Dermis microvascular lymphatic vessel endothelial cell (primary cell): ENCODE results near the gene TLX2. TPM values are rescaled to one million over a fixed set of nuclear protein-coding genes. Genes with fewer than 3 reads are reported as not detected.
A peak's percentile ranks its signal among the peaks of the same experiment; 100 is the strongest.

Experiments used
- DNase-seq, 2 donors: peaks; one replicate each; pipeline versions ENCODE4 v3.0.0 to v3.0.0-alpha.2; 2010; ENCODE audit warnings: low read depth in 2 of 2
- total RNA-seq: library from RNA; depleted of rRNA; stranded (reverse); fragments of >200 nt; gene quantifications from 2 replicates; pipeline ENCODE4 v1.2.1, GENCODE V29; 2014

TLX2 gene
- total RNA-seq, 1 donor from 2014 or later, result not detected

GRCh38 chr2:74511104-74511989, 2.9 kb upstream of the TLX2 start:
- no peak for DNase-seq

DNA sequence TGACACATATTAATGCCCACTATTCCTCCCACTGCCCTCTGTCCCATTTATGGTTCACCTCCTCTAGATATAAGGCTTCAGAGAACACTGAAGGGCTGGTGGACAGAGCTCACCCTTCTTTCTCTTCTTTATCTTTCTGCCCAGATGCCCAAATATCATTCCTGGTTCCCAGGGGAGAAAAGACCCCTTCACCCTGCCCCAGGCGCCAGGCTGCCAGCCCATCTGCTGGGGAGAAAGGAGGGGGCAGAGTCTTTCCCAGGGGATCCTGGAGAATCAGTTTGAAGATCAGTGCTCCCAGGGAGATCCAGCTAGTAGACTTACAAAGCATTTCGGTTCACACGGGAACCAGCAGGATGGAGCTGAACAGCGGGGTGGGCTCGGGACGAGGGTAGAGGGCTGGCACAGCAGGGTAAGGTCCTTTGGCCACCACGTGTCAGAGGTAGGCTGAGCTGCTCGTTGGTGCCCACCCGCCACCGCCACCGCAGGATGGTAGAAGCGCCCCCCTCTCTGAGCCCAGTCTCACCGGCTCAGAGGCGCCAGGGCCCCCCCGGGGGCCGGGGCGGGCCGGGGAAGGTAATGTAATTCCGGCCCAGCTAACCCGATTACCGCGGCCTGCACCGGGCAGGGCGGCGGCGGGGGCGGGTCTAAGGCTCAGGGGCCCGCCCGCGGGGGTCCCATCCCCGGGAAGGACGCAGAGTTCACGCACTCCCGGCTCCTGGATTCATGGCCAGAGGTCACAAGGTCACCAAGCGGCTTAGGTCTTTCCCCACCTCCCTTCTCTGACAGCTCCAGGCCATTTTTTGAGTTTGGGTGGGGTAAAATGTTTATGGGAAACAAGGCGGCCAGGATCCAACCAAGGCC, 1.3 kb upstream of the TLX2 start:
- DNase-seq, result no peak

DNA sequence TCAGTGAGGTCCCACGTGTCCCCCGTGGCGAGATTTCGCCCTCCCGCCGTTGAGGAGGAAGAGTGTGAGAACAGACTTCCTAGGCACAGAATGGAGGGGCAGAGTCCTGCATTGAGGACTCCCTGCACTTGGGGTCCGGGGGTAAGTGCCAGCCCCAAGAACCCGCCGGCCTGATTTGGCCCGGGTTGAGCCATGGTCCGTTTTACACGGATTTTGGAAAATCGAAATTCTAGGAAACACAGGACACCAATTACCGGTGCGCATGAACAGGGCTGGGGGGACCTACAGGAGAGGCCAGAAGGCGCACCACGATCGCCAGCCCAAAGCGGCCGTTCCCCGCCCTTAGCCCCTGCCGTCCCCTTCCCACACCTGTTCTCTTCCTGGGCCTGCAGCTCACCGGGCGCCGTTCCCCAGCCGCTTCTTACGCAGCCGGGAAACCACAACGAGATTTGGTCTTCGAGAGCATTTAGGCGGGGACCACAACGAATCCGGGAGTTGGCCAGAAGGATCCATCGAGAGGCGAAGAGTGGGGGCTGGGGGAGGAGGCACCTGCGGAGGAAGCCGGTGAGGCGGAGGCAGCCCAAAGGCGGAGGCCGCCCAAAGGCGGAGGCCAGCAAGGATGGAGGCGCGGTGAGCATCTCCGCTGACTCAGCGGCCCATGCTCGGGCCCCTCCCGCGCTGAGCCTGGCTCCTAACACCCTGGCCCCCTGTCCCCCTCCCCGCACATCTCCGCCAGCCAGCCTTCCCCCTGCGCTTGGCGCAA, 464 bp upstream of the TLX2 start:
- DNase-seq, result no peak

- no peak for DNase-seq
Measured at GRCh38 chr2:74515271-74515980, 1.2 kb downstream of the TLX2 start.

DNA sequence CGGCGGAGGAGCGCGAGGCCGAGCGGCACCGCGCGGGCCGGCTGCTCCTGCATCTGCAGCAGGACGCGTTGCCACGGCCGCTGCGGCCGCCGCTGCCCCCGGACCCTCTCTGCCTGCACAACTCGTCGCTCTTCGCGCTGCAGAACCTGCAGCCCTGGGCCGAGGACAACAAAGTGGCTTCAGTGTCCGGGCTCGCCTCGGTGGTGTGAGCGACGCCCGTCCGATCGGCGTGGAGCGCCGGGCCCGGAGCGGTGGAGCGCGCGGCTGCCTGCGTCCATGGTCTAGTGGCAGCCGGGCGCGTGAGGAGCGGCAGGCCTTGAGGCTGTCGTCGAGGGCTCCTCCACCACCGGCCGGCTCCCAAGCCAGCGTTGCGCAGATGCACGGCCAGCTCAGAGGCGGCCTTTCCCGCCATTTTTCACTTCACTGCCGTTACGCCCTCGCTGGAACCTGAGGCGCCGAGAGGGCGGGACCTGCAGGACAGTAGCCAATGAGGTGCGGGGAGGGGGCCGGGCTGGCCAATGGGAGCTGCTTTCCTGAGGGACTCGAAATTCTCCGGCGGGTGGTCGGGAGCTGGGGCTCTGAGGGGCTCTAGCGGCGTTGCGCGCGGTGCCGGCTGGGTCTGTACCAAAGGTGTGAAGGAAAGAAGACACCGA, 1.9 kb downstream of the TLX2 start:
- peak in 1 of 2 donors; percentile 70 for DNase-seq

- no peak for DNase-seq
Measured at GRCh38 chr2:74516650-74517049, 2.4 kb downstream of the TLX2 start.

- no peak for DNase-seq
Measured at GRCh38 chr2:74522516-74522915, 8.3 kb downstream of the TLX2 start.

DNA sequence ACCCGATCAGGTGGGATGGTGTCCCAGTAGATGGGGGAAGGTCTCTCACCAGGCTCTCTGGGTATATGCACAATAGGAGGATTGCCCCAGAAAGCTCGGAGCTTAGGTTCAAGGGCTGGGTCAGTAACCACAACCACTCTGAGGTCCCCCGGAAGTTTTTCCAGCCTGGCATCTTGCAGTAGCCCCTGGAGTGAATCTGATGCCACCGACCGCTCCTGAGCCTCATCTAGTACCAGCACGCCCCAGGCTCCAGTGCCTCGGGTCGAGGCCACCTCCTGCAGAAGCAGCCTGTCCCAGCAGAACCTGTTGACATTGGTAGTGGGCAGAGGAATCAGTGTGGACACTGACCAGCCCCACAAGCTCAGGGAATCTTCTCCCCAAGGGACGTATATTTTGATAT, 9.8 kb downstream of the TLX2 start:
- DNase-seq, result no peak

- no peak for DNase-seq
Measured at GRCh38 chr2:74524955-74525716, 10.9 kb downstream of the TLX2 start.

DNA sequence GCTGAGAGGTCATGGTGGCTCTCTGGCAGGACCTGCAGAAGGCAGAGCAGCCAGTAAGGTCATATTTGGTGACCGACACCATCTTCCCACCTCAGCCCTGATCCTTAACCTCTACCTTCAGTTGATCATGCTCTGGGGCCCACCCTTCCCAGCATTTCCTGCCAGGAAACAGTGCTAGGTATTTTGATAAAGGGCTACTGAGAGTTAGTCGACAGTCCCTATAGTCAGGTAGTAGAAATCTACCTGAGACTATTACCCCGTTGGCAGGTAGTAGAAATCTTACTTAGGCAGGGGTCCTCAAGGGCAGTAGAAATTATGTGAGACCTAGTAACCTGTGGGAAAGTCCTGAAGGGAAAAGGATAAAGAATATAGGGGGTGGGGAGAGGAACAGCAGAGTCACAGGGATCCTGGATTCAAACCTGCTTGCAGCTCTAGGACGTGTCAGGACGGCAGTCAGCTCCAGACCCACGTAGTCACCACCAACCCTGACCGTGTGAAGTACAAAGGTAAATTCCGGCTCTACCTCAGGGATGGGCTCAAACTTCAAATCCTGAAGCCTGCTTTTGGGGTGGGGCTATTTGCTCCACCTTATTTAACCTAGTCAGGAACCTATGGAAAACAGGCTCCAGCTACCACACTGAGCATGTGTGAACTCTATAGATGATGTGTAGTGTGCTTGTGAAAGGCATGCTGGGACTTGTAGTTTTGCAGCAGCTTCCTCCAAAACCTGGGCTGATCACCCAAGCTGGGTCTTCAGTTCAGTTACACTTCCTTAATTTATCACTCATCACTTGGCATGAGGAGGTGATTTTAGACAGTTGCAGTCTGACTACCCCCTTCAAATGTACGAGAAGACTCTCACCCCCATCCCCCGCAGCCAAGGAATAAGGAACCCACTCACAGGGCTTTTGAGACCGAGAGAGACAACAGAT, 11.7 kb downstream of the TLX2 start, which contains the start of gene DQX1:
TSS of gene DQX1 (minus strand) at position 515 of the 932 bp plus-strand sequence. CDS start at position 13, 502 bp downstream.
- DNase-seq, result peak in 1 of 2 donors; percentile 29

DNA sequence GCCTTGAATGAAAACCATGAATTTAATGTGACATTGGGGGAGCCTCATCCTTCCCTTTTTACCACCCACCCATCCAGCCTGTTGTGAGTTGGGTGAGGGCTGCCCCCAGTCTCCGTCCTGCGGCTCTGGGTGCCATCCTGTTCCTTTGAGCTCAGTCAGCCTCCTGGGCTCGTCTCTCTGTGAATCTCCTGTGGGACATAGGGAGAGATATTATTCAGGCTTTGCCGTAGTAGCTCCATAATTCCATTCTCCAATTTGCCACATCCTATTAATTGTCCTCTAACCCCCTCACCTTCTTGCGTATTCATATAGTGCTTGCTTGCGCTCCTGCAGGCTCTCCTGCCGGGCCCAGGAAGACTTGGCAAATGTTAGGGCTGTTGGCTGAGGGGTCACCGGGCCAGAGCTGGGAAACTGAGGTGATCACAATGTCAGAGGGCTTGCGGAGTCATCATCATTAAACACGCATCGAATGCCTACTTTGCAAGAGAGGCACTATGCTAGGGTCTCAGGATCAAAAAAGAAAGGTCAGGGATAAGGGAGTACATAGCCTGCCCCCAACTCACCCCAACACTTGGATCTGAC, 12.5 kb downstream of the TLX2 start:
- DNase-seq, result no peak

DNA sequence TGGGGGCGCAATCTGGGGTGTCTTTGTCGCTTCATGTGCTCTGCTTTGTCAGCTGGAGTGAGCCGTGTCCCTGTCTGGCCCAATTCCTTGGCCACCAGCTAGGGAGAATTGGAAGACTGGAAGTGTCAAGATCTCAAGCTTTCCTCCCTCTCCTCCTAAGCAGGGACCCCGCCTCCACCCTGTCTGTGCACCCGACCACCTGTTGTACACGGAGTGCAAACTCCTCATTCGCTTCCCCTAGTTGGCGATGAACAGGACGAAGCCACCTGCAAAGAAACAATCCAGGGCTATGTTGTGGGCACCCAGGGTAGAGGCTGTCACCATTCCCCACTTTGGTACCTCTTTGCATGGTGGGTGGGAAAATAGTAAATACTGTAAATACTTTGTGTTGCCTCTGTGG, 13.5 kb downstream of the TLX2 start:
- DNase-seq, result no peak

DNA sequence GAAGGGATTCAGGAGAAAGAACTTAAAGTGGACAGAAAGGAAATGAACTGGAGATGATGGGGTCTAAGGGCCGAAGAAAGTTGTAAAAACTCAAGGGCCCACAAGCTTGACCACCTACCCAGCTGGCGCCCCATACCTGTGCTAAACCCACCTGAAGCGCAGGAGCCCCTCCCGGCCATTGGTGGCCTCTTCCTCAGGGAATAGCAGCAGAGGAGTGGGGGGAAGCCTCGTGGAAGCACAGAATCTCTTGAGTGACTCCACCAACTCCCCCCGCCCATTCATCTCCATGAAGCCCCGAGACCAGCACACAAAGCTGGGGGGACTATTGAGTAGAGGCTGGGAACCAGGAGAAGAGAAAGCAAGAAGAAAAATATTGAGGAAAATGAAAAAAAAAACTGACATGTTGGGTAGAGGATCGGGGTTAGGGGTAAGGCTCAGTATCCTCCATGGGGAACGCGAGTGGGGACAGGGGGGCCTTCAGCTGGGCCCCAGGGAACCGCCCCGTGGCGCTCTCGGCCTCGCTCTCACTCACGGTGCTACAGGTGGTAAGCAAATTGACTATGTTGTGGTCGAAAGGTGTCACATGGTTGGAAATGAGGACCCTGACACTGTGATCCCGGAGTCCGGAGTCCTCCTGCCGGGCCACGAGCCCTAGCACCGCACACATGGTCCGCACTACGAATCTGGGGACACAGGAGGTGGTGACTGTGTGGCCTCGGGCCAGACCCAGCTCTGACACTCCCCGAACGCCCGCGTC, 14.5 kb downstream of the TLX2 start:
- DNase-seq, result no peak

DNA sequence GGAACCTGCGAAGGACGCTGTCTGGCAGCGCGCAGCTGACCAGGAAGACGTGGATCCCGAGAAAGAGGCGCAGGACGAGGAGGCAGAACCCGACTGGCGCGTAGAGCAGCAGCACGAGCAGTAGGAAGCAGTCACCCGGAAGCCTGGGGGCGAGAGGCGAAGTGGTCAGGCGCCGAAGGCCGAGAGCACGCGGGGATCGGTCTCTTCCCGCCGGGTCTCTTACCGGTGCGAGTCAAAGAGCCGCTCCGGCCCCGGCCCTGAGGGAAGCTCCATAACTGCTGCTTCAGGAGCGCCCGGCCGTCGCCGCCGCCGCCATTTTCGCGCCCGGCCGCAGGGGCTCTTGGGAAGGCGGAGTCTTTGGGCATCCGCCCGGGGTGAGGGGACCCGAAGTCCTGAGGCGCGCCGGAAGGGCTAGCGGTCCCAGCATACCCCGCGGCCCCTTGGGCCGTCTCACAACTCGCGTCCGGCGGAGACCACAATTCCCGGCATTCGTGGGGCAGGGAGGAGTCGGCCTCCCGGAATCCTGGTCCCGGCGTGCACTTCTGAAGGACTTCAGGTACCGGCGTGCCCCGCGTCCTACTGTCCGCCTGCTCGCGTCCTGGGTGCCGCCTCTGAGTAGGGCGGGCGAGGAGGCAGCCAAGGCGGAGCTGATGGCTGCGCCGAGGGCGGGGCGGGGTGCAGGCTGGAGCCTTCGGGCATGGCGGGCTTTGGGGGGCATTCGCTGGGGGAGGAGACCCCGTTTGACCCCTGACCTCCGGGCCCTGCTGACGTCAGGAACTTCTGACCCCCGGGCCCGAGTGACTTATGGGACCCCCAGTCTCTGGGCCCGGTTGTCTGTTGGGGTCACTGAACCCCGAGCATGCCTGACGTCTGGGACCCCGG, 15.3 kb downstream of the TLX2 start, which contains the start of the genes AUP1 and HTRA2:
TSS of gene AUP1 (minus strand) at position 350 of the 882 bp plus-strand sequence. CDS start at position 273, 77 bp downstream.
TSS of gene HTRA2 (plus strand) at position 577 of the 882 bp plus-strand sequence. CDS start at position 651, 74 bp downstream.
- DNase-seq, result peak; percentile 92 to 96

GRCh38 chr2:74530239-74531187, 16.3 kb downstream of the TLX2 start:
- peak; percentile 65 to 66 for DNase-seq
